GM21381 (cell line): Measurements from ENCODE around the gene TSHZ2.
"Not testable (repeated sequence)": the region's sequence is repeated elsewhere in the genome, so short reads cannot be mapped to it uniquely, and the experiment has no call there.

Source experiments
- ATAC-seq: cut with Tn5 transposase; IDR thresholded peaks from one replicate; pipeline ENCODE4 v1.9.1; 2021; ENCODE audit warnings: mild to moderate bottlenecking, moderate library complexity; ENCODE audit not compliant: unreplicated experiment

TSHZ2 gene

DNA sequence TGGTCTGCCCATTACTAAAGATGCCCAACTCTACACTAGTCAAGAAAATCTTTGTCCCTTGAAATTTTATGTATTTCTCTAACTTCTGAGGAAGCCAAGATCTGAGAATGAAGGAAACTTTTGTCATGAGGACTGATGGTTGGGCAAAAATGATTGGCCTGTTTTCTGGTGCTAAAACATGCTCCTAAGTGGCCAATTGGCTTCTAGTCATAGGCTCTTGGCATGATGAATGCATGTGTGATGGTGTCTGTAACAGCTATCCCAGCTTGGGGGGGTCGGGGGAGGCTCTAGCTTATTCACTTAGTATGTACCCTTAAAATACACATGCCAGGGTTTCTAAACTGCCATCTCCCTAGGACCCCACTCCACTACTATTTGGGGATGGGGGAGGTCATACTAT, 392.9 kb downstream of the TSHZ2 start:
- no peak for ATAC-seq

DNA sequence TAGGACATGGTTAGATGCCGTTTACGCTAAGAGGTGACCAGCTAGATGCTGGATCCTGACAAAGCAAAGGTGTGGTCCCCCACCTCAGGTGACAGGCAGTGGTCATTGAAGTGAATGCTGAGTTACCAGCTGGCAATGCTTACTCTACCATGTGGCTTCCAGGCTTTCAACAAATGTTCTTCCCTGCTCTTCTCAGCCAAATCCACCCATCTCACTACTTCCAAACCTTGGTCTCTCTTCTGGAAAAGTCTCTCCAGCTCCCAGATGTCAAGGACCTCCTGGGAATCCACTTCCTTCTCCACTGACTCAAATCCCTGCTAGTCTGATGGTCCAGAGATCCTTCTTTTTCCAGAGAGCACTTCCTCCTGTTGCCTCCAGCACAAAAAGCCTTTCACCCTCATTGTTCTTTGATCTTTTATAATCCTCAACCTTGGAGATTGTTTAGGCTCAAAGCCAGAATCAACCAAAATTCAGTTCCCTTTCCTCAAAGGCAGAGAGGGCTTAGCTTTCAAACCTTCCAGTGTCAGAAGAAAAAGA, 393.4 kb downstream of the TSHZ2 start:
- ATAC-seq, result no peak

DNA sequence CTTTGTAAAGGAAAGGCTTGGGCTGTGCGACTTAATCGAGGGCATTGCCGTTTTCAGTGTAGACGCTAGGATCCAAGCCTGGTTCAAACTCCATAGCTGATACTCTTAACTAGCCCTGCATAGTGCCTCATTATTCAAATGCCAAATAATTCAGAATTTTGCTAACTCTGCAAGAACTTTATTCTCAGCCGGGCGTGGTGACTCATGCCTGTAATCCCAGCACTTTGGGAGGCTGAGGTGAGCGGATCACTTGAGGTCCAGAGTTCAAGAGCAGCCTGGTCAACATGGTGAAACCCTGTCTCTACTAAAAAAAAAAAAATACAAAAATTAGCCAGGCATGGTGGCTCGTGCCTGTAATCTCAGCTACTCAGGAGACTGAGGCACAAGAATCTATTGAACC, 394.8 kb downstream of the TSHZ2 start:
- not testable (repeated sequence) for ATAC-seq

DNA sequence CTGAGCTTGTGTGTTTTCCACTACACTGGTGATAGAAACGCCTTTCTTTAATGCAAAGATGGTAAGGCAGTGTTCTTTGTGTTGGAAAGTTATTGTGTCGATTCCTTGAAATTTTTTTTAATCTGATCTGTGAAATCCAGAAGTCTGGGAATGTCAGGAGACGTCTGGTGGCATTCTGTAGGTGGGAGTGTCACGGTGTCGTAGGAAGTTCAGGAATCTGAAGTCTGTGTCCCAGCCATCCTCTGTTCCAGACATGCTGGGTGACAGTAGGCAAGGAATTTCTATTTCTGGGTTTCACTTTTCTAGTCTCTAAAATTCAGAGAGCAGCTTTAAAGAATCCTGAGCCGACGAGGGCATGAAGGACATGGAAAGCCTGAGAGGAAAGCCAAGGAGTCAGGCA, 397.7 kb downstream of the TSHZ2 start:
- ATAC-seq, result no peak

DNA sequence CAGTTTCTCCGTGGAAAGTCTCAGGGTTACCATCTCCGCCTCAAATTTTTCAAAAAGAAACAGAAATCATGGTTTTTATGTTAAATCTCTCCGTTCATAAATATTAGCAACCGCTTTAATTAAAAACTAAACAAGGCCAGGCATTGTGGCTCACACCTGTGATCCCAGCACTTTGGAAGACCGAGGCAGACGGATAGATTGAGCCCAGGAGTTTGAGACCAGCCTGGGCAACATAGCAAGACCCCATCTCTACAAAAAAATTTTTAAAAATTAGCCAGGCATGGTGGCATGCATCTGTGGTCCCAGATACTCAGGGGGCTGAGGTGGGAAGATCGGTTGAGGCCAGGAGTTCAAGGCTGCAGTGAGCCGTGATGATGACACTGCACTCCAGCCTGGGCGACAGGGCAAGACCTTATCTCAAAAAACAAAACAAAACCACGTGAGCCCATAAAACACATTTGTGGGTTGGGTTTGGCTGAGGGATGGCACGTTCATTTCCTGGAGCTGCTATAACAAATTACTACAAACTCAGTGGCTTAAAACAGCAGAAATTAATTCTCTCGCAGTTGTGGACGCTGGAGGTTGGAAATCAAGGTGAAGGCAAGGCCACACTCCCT, 398.3 kb downstream of the TSHZ2 start:
- ATAC-seq, result no peak

DNA sequence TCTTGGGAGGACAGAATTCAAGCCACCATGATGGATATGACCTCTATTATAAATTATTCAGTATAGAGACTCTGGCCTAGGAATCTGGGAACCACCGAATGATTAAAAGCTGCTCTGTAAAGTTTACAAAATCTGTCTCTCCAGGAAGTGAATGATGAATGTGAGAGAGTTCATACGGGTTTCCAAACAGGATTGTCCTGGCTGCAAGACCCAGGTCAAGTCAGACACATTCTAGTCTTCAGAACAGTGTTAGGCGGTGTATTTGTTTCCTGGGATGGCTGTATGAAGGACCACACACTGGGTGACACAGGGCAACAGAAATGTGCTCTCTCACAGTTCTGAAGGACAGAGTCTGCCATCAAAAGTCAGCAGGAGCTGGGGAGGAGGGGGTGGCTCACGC, 399.1 kb downstream of the TSHZ2 start:
- no peak for ATAC-seq

DNA sequence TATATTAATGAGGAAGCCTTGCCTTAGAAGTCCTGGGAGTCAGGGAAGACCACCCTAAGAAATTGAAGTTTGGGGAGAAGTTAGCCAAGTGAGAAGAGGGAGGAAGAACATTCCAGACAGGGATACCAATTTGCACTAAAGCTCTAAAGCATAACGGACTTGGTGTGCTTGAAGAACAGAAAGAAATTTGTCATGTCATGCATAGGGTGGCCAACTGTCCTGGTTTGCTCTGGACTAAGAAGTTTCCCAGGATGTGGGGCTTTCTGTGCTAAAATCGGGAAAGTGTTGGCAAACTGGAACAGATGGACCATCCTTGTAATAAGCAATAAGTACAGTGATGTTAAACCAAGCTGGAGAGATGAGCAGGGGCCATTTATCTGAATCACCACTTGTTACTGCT, 403.9 kb downstream of the TSHZ2 start:
- no peak for ATAC-seq

DNA sequence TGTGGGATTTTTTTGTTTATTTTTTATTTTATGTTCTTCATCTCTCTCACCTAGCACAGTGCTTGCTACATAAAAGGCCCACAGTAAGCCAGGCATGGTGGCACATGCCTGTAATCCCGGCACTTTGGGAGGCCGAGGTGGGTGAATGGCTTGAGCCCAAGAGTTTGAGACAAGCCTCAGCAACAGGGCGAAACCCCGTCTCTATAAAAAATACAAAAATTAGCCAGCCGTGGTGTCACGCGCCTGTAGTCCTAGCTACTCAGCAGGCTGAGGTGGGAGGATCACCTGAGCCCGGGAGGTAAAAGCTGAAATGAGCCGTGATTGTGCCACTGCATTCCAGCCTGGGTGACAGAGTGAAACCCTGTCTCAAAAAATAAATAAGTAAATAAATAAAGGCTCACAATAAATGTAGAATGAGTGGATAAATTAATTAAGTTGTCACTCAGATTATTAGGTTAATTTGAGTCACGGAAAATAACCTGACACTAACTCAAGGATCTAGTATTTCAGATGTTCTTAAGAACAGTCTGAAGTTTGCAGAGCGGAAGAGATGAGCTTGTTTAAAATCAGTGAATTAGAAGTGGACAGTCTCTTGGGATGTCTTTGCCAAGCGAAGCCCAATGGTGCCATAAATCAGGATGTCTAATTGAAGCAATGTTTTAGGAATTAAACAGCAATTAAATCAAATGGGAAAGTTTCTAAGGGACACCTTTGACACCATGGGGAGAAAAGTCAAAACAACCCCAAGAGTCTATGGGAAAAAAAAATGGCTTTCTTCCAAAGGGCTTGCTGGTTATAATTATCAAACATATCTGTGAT, 407.1 kb downstream of the TSHZ2 start:
- ATAC-seq, result no peak

DNA sequence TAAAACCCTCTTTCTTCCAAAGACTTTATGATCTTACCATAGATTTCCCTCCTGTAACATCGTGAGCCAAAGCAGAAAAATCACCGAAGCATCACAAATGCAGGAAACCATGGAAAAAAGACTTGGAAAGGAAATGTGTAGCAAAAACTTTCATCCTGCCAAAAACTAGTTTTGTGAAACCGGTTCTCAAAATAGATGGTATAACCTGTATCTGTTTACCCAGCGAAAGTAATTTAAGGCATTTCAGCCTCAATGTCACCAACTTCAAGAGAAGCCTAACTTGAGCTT, 407.6 kb downstream of the TSHZ2 start:
- ATAC-seq, result no peak

DNA sequence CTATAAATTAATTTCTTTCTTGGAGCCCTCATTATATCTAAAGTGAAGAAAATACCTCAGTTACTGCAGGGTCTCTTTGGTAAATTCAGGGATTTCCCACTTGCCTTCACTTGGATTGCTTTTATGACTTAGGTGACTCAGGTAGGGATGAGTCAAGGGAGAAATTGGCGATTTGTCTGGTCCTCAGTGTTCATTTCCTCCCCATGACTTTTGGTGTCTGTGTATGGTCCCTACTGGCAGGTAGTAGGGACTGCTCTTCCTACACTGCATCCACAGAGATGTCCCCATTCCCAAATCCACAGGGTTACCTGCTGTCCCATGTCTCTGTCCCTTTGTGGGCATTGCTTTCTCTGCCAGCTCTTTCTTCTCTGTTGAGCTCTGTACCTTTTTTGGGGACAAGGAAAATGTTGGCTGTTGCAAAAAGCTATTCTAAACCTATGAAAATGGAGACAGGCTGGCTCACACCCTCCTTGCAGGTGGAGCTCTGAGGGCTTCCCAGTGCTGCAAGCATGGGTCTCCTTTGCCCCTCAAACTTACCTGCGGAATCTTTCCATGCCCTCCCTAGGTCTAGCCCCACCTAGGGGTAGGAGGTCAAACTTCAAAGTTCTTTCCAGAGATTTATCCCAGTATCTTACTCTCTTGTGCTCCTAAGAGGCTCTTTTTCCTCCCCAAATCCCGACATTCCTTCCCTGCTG, 409.6 kb downstream of the TSHZ2 start:
- no peak for ATAC-seq

DNA sequence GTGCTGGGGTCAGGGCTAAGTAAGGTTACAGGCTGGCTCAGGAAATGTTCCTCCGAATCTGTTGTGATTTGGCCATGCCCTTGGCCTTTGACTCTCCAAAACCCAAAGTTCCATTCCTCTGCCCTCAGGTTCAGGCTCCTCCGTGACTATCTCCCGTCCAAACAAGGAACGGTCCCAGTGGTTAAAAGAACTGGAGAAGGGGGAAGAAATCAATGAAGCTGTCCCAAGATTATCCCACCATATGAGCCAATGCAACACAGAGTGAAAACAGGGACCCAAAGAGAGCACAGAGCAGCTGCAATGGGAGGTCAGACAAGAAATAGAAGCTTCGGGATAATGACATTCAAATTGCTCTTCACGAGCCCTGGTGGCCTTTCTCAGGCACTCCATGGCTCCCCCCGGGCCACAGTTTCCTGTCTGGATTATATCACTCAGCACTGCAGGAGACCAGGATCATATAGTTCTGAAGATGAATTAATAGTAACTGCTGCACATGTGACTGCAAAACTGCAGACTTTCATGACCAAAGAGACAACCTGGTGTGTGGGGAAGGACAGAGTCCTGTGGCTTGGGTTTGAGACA, 410.2 kb downstream of the TSHZ2 start:
- ATAC-seq, result no peak

DNA sequence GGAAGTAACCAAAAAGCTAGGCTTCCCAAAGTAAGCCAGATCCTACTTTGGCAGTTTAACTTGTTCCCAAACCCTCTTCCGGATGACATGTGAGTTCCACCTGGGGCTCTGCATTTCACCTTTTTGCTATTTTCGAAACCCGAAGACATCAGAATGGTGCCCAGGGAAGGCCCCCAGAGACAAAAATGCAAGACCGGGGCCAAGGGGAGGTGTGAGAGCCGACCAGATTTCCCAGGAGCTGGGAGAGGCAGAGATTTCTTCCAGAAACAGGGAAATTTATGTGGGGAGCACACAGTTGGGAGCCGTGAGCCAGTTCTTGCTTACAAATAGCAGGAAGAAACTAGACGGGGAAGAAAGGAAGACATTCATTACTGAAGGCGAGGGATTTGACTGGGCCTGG, 411.8 kb downstream of the TSHZ2 start:
- ATAC-seq, result no peak

DNA sequence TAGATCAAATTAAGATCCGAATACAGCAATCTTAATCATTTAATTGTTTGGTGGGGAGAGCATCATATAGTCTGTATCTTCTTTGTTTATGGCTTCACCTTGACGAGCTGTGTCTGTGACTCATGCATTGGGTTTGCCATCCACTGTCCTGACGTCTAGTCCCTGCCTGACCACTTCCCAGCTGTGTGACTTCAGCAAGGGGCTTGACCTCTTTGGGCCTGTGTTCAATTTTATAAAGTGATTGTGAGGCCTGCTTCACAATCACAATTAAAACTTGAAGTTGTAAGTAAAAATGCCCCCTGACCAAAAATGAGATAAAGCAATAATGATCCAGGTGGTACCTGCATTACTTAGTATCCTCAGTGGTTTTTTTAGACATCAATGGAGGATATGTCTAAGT, 412.2 kb downstream of the TSHZ2 start:
- ATAC-seq, result no peak

DNA sequence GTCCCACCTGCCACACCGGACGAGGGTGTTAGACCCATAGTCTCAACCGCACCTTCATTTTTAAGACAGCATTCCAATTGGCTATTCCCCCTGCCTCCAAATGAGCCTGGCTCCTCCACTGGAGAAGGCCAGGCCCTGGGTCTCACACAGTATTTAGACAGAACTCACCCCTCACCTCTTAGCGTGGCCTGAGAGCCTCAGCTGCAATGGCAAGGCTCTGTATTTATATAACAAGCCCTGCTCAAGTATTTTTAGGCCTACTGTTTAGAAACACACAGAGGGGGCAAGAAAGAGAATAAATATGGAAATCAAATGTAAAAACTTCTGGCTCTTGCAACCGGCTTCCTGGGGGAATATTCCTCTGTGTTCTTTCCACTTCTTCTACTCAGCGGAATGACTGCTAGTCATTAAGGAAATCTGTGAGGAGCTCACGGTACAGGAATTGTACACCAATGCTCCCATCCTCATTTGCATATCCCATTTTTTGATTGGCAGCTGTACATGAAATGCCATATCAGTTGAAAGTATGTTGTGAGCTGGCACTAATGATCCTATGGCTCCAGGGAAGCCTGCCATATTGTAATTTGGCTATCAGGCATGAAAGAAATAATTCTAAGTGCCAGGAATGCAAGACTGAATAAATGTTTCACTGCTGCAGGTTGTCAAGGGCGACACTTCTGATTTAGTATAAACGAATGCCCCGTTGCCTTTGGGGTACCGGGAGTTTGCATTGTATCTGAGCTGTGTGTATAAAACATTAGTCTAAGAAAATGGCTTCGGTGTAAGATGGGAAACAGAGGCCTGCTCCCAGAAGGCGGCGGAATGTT, 414.0 kb downstream of the TSHZ2 start:
- ATAC-seq, result no peak

DNA sequence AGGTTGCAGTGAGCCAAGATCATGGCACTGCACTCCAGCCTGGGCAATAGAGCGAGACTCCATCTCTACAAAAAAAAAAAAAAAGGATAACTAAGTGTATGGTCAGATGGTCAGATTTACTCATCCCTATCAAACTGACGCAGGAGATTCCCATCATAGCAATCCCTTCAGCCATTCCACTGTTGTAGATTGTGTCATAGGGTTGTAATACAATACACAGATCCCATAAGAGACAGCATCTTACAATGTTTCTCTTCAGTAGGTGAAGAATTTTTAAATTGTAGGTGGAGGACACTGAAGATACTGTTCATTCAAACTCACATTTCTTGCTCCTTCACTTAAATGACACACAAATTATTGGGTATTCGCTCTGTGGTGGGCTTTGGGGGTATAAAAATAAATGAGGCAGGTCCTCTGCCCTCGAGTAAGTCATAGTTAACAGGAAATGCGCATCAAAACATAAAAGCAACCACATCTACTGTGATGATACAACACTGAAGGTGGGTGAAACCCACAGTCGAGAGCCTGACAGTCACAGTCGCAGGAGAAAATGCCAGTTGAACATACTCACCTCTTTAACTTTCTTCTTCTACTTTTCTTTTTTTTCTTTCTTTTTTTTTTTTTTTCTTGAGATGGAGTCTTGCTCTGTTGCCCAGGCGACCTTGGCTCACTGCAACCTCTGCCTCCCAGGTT, 416.0 kb downstream of the TSHZ2 start:
- no peak for ATAC-seq

DNA sequence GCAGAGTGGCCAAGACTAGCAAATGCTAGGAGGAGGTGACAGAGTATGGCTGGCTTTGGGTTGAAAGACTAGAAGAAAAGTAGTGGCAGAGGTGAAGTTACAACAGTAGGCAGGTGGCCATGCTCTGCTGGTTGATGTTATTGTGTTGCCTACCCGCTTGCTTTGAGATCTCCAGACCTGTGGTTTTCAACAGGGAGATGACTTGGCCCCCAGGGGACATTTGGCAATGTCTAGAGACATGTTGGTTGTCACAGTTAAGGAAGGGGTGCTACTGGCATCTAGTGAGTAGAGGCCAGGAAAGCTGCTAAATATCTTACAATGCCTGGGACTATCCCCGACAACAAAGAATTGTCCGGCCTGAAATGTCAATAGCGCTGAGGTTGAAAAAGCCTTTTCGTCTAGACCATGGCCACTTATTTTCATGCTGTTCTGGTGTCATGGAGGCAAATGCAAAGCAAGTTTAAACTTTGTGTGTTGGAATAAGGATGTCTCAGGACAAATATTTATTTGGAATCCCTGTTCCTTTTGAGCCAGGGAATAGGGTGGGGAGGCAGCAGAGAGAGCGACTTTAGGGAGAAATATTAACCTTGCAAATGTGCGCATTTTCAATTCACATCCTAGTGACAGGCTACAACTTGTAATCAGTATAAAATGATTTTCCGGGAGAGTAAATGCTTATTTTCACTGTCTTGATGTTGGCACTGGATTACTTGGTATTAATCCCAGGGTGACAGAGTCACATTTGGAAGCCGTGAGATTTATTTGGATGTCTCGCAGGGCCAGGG, 417.6 kb downstream of the TSHZ2 start:
- ATAC-seq, result no peak

DNA sequence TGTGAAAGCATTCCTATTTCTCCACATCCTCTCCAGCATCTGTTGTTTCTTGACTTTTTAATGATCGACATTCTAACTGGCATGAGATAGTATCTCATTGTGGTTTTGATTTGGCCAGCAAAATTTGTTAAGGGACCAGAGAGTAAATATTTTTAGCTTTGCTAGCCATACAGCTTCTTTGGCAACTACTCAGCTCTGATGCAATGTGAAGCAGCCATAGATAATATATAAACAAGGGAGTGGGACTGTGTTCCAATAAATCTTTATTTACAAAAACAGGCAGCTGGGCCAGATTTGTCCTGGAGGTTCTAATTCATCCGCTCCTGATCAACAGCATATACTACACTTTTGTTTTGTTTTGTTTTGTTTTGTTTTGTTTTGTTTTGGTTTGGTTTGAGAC, 418.6 kb downstream of the TSHZ2 start:
- ATAC-seq, result no peak

DNA sequence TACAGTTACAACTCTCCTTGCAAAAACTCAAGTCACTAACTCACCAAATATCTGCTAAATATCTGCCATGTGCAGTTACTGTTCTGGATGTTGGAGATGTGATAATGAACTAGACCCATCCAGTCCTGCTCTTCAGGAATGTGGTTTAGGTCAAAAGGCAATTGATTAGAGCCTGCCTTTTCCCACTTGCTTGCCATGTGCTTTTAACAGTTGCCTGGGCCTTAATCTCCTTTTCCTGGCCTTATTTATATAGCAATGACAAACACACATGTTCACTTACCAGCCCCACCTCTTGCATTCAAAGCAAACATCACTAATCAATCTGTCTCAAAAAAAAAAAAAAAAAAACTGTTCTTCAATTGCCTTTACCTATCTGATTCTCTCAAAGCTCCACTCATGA, 422.3 kb downstream of the TSHZ2 start:
- no peak for ATAC-seq

DNA sequence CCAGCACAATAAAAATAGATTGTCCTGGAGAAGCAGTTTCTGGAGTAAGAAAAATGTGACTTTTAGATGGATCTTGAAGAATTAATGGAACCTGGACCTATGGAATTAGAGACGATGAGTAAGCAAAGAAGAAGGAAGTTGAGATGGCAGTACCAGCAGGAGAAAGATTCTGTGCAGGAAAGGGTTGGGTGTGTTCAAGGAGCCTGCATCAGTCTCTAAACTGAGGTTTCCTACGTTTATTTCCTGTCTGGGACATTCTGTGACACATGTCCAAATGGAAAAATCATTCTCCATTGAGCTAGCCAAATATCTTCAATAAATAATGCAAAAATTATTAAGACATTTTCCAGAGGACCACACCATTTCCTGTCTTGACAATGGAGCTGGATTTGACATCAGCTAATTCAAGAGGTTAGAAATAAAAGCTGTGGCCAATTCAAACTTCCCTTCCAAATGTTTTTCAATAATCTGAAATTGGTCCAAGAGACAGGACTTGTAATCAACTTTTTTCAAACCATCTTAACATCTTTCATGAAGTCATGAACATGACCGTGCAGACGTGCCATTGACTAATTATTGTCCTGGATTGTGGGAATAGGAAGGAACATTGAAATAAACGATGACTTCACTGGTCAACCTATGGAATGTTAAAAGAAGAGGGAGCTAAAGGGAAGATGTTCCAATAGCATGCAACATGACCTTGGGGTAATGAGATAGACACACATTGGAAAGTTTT, 423.2 kb downstream of the TSHZ2 start:
- ATAC-seq, result no peak
